Activated CD8-positive, alpha-beta T cell treated with anti-CD3 and anti-CD28 coated beads for 36 hours (primary cell): ENCODE data around the gene CERS6. TPM values are rescaled to one million over a fixed set of nuclear protein-coding genes. Genes with fewer than 3 reads are reported as not detected.

Experiments used
- ATAC-seq: fragments of 200-7000 bp; cut with Tn5 transposase; one replicate; pipeline ENCODE4 v1.10.0; 2021; ENCODE audit warnings: mild to moderate bottlenecking, moderate library complexity
- CTCF ChIA-PET: fragments of 350-600 bp; sonication (Branson Sonifier 250); formaldehyde crosslinking; loops from one replicate; lab custom pipeline; 2021; ENCODE audit warnings: antibody characterized with exemption; lab: Charles Lee
- POLR2A ChIA-PET: fragments of 350-600 bp; sonication (Branson Sonifier 250); formaldehyde crosslinking; loops from one replicate; lab custom pipeline; 2021; ENCODE audit warnings: antibody characterized with exemption; lab: Charles Lee
- DNase-seq: peaks from one replicate; pipeline ENCODE4 v3.0.0-alpha.2; 2020
- H3K27ac Mint-ChIP-seq: one replicate; pipeline ENCODE4 v1.8.0; 2021; ENCODE audit warnings: mild to moderate bottlenecking, mixed read lengths
- H3K27me3 Mint-ChIP-seq: one replicate; pipeline ENCODE4 v1.8.0; 2021; ENCODE audit warnings: mixed read lengths
- H3K36me3 Mint-ChIP-seq: one replicate; pipeline ENCODE4 v1.8.0; 2021; ENCODE audit warnings: low read depth, mixed read lengths
- H3K4me1 Mint-ChIP-seq: one replicate; pipeline ENCODE4 v1.8.0; 2021; ENCODE audit warnings: low read depth, mixed read lengths
- H3K4me3 Mint-ChIP-seq: one replicate; pipeline ENCODE4 v1.8.0; 2021; ENCODE audit warnings: mild to moderate bottlenecking, moderate library complexity, mixed read lengths
- H3K9me3 Mint-ChIP-seq: one replicate; pipeline ENCODE4 v1.8.0; 2021; ENCODE audit warnings: mixed read lengths
- intact Hi-C: fragments of 100-400 bp; cut with micrococcal nuclease; formaldehyde crosslinking; loops from one replicate; pipeline ENCODE4 v1.10.0; 2022
- total RNA-seq, 2 experiments: library from RNA; stranded (reverse); gene quantifications; one replicate each; pipeline ENCODE4 v1.2.3, GENCODE V29; 2021
- TF ChIP-seq, protein P1 (sequence below): fragments of 200-600 bp; IDR thresholded peaks from one replicate; pipeline ENCODE4 v1.8.0; 2022; ENCODE audit warnings: antibody characterized with exemption, mild to moderate bottlenecking

CERS6 gene
- total RNA-seq, 2 experiments from 2014 or later, result 15.4 to 16.1 TPM

DNA sequence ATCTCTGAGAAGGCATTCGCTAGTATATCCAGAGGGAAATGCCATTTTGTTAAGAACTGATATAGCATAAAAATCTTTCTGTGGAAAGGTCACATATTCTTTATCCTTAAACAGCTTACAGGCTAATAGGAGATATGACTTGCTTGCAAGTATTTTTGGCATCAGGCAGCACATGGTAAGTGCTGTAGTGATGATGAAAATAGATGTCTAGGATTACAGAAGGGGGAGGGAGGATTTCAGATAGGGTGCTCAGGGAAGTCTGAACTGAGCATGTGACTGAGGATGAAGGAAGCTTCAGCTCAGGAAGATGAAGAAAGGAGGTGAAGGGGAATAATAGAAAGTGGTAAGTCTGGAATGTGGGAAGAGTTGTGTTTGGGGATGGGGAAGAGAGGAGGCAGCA lies 187.9 kb downstream of the CERS6 start:
- TF ChIP-seq, protein P1, sequence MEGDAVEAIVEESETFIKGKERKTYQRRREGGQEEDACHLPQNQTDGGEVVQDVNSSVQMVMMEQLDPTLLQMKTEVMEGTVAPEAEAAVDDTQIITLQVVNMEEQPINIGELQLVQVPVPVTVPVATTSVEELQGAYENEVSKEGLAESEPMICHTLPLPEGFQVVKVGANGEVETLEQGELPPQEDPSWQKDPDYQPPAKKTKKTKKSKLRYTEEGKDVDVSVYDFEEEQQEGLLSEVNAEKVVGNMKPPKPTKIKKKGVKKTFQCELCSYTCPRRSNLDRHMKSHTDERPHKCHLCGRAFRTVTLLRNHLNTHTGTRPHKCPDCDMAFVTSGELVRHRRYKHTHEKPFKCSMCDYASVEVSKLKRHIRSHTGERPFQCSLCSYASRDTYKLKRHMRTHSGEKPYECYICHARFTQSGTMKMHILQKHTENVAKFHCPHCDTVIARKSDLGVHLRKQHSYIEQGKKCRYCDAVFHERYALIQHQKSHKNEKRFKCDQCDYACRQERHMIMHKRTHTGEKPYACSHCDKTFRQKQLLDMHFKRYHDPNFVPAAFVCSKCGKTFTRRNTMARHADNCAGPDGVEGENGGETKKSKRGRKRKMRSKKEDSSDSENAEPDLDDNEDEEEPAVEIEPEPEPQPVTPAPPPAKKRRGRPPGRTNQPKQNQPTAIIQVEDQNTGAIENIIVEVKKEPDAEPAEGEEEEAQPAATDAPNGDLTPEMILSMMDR, result no peak
- intact Hi-C loops, result no loop called here
- H3K4me3 Mint-ChIP-seq, result no peak overlapping the region
- peaks cover 3% of the 10 kb centered on the region for H3K9me3 Mint-ChIP-seq
- CTCF ChIA-PET, result no interaction called here
- H3K4me1 Mint-ChIP-seq, result peaks cover 21% of the 10 kb centered on the region
- peaks cover 9% of the 10 kb centered on the region for H3K36me3 Mint-ChIP-seq
- POLR2A ChIA-PET, result interaction anchor here (1.3 kb wide), 1 partner anchor 9 kb away, joined by 4 read pairs; no protein-coding TSS in a partner anchor
- ATAC-seq (no peak), DNase-seq (no peak)
- no peaks in the 10 kb centered on the region for H3K27me3 Mint-ChIP-seq
- H3K27ac Mint-ChIP-seq, result no peak overlapping the region

DNA sequence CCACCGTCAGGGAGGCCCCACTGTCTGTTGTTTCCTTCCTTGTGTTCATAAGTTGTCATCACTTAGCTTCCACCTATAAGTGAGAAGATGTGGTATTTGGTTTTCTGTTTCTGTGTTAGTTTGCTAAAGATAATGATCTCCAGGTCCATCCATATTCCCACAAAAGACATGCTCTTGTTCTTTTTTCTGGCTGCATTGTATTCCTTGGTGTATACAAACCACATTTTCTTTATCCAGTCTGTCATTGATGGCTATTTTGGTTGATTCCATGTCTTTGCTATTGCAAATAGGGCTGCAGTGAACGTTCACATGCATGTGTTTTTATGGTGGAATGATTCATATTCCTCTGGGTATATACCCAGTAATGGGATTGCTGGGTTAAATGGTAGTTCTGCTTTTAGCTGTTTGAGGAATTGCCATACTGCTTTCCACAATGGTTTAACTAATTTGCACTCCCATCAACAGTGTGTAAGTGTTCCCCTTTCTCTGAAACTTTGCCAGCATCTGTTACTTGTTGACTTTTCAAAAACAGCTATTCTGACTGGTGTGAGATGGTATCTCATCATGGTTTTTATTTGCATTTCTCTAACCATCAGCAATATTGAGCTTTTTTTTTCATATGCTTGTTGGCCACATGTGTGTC lies 189.7 kb downstream of the CERS6 start:
- intact Hi-C loops, result no loop called here
- POLR2A ChIA-PET, result no interaction called here
- Mint-ChIP-seq H3K4me1 (peaks cover 27% of the 10 kb centered on the region), H3K4me3 (no peak overlapping the region), H3K27ac (no peak overlapping the region), H3K27me3 (no peaks in the 10 kb centered on the region), H3K36me3 (peaks cover 9% of the 10 kb centered on the region), H3K9me3 (peaks cover 3% of the 10 kb centered on the region)
- DNase-seq (no peak), ATAC-seq (no peak)
- TF ChIP-seq, protein P1, result no peak
- CTCF ChIA-PET, result no interaction called here

DNA sequence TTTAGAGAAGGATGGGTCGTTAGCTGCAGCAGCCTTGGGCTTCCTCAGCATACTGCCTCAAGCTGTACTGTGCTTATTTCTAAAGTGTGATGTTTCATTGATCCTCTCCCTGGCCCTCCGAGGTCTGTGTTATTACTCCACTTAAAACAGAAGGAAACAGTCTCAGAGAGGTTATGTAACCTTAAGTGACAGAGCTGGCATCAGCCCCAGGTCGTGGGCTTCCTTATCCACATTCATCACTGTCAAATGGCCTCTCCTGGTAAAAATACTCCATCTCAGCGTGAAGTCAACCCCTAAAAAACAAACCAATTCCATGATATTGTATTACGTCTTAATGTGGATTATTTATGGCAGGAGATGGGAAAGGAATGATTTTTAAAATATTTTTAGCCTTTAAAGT lies 193.0 kb downstream of the CERS6 start:
- POLR2A ChIA-PET, result no interaction called here
- Mint-ChIP-seq H3K36me3 (peaks cover 6% of the 10 kb centered on the region), H3K27ac (no peak overlapping the region), H3K9me3 (peaks cover 3% of the 10 kb centered on the region), H3K4me1 (peaks cover 27% of the 10 kb centered on the region), H3K27me3 (no peaks in the 10 kb centered on the region), H3K4me3 (no peak overlapping the region)
- DNase-seq, result no peak
- TF ChIP-seq, protein P1, result no peak
- intact Hi-C loops, result no loop called here
- CTCF ChIA-PET, result no interaction called here
- no peak for ATAC-seq

DNA sequence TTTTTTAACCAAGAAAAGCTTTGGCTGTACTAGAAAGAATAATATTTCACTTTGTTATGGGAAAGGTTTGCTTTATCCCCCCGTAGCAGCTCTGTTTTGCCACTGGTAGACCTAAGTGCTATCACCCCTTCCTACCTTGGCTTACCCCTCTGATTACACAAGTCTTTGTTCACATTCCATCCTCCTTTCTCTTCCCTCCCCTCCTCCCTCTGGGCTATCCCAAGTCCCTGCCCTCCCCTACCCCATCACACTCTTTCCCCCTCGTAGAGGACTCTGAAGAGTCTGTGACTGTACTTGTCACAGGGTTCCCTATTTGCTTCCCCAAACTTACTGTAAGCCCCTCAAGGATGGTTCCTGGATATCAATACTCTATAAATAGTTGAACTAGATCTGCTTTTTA lies 193.5 kb downstream of the CERS6 start:
- Mint-ChIP-seq H3K4me1 (peaks cover 23% of the 10 kb centered on the region), H3K36me3 (peaks cover 3% of the 10 kb centered on the region), H3K27ac (no peak overlapping the region), H3K4me3 (no peak overlapping the region), H3K9me3 (peaks cover 3% of the 10 kb centered on the region), H3K27me3 (no peaks in the 10 kb centered on the region)
- TF ChIP-seq, protein P1, result no peak
- ATAC-seq (no peak), DNase-seq (no peak)
- intact Hi-C loops, result no loop called here
- ChIA-PET POLR2A (no interaction called here), CTCF (no interaction called here)

DNA sequence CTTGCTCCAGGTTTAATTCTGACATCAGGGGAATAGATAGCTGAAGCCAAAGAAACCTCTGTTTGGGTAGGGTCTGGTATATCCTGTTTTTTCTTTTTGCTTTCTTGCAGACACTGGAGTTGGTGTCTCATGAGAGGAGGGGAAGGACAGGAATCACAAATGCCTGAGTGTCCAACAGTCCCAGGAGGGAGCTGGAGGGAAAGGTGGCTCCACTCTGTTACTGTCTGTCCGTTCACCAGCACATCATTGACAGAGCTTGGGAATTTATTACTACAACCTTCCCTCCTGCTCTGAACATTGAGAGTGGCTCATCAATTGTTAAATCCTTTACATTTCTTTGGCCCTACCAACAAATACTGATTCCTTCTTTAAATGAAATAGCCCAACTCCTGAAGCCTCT lies 194.1 kb downstream of the CERS6 start:
- Mint-ChIP-seq H3K4me1 (peaks cover 22% of the 10 kb centered on the region), H3K36me3 (peaks cover 3% of the 10 kb centered on the region), H3K4me3 (no peak overlapping the region), H3K9me3 (peaks cover 3% of the 10 kb centered on the region), H3K27me3 (no peaks in the 10 kb centered on the region), H3K27ac (no peak overlapping the region)
- intact Hi-C loops, result no loop called here
- POLR2A ChIA-PET, result no interaction called here
- CTCF ChIA-PET, result interaction anchor here (0.8 kb wide), 1 partner anchor 24 kb away, joined by 3 read pairs; no protein-coding TSS in a partner anchor
- ATAC-seq (no peak), DNase-seq (no peak)
- TF ChIP-seq, protein P1, result no peak
